ENCODE data around the gene ZNF33A. TPM values are rescaled to one million over a fixed set of nuclear protein-coding genes. Genes with fewer than 3 reads are reported as not detected.

Gene ZNF33A
- total RNA-seq, 1 experiment from 2014 or later: 36.3 TPM

GRCh38 chr10:38003026-38003425 lies 7.4 kb upstream of the ZNF33A start:
- BruUV-seq (replicated peaks): no TSS peak
- Mint-ChIP-seq H3K4me3 (ENCODE audit: unreplicated experiment) (no peak overlapping the region), H3K36me3 (ENCODE audit: insufficient read depth, unreplicated experiment) (no peaks in the 10 kb centered on the region), H3K27ac (ENCODE audit: unreplicated experiment) (no peak overlapping the region), H3K9me3 (ENCODE audit: unreplicated experiment) (peaks cover 4% of the 10 kb centered on the region), H3K4me1 (ENCODE audit: low read depth, unreplicated experiment) (no peaks in the 10 kb centered on the region), H3K27me3 (ENCODE audit: insufficient read depth, unreplicated experiment) (no peaks in the 10 kb centered on the region)
- Histone ChIP-seq H3K4me3 (ENCODE audit: low read depth, low read length) (no peak overlapping the region), H3K36me3 (ENCODE audit: control insufficient read depth, insufficient read depth, low read length) (no peaks in the 10 kb centered on the region), H3K4me1 (no peaks in the 10 kb centered on the region), H3K9me3 (no peaks in the 10 kb centered on the region), H3K27me3 (replicated peaks; ENCODE audit: control insufficient read depth, insufficient read depth, low read length) (no peaks in the 10 kb centered on the region)
- ChIA-PET CTCF (no interaction called here), POLR2A (no interaction called here)
- DNase-seq: no peak
- TF ChIP-seq CTCF (IDR thresholded peaks at IDR 0.05; ENCODE audit: insufficient read depth in 1 of 2, low read depth in 1 of 2, low read length in 1 of 2, severe bottlenecking in 1 of 2, unreplicated experiment in 1 of 2): no peak
- intact Hi-C loops (cut with micrococcal nuclease; ENCODE audit: unreplicated experiment): no loop called here

GRCh38 chr10:38003588-38003987 lies 6.9 kb upstream of the ZNF33A start:
- POLR2A ChIA-PET: interaction anchor here (0.5 kb wide), 1 partner anchor 27 kb away, joined by 4 read pairs; the partner anchor contains the start of gene ZNF25
- peaks cover 9% of the 10 kb centered on the region for H3K9me3 Mint-ChIP-seq (ENCODE audit: unreplicated experiment)
- BruUV-seq (replicated peaks): no TSS peak

GRCh38 chr10:38007551-38007950 lies 2.9 kb upstream of the ZNF33A start:
- H3K36me3 ChIP-seq (ENCODE audit: control insufficient read depth, insufficient read depth, low read length): no peaks in the 10 kb centered on the region
- H3K27me3 ChIP-seq (replicated peaks; ENCODE audit: control insufficient read depth, insufficient read depth, low read length): no peaks in the 10 kb centered on the region
- Mint-ChIP-seq H3K27me3 (ENCODE audit: insufficient read depth, unreplicated experiment) (no peaks in the 10 kb centered on the region), H3K9me3 (ENCODE audit: unreplicated experiment) (peaks cover 9% of the 10 kb centered on the region), H3K4me3 (ENCODE audit: unreplicated experiment) (no peak overlapping the region), H3K36me3 (ENCODE audit: insufficient read depth, unreplicated experiment) (peaks cover 13% of the 10 kb centered on the region), H3K27ac (ENCODE audit: unreplicated experiment) (no peak overlapping the region), H3K4me1 (ENCODE audit: low read depth, unreplicated experiment) (peaks cover 7% of the 10 kb centered on the region)
- no peaks in the 10 kb centered on the region for H3K4me1 ChIP-seq
- no peak for TF ChIP-seq CTCF (IDR thresholded peaks at IDR 0.05; ENCODE audit: insufficient read depth in 1 of 2, low read depth in 1 of 2, low read length in 1 of 2, severe bottlenecking in 1 of 2, unreplicated experiment in 1 of 2)
- no peaks in the 10 kb centered on the region for H3K9me3 ChIP-seq
- ChIA-PET POLR2A (no interaction called here), CTCF (interaction anchor here (1.6 kb wide), 1 partner anchor 31 kb away, joined by 13 read pairs; the partner anchor contains the start of gene ZNF25)
- intact Hi-C loops (cut with micrococcal nuclease; ENCODE audit: unreplicated experiment): no loop called here
- BruUV-seq (replicated peaks): no TSS peak
- no peak for DNase-seq
- no peak overlapping the region for H3K4me3 ChIP-seq (ENCODE audit: low read depth, low read length)

More at GRCh38 chr10:38003588-38003987, 6.9 kb upstream of the ZNF33A start:
- Histone ChIP-seq H3K4me3 (ENCODE audit: low read depth, low read length) (no peak overlapping the region), H3K27me3 (replicated peaks; ENCODE audit: control insufficient read depth, insufficient read depth, low read length) (no peaks in the 10 kb centered on the region), H3K9me3 (no peaks in the 10 kb centered on the region), H3K4me1 (no peaks in the 10 kb centered on the region), H3K36me3 (ENCODE audit: control insufficient read depth, insufficient read depth, low read length) (no peaks in the 10 kb centered on the region)
- no peak for TF ChIP-seq CTCF (IDR thresholded peaks at IDR 0.05; ENCODE audit: insufficient read depth in 1 of 2, low read depth in 1 of 2, low read length in 1 of 2, severe bottlenecking in 1 of 2, unreplicated experiment in 1 of 2)
- no peaks in the 10 kb centered on the region for H3K27me3 Mint-ChIP-seq (ENCODE audit: insufficient read depth, unreplicated experiment)
- intact Hi-C loops (cut with micrococcal nuclease; ENCODE audit: unreplicated experiment): no loop called here
- no peak overlapping the region for H3K4me3 Mint-ChIP-seq (ENCODE audit: unreplicated experiment)
- no peaks in the 10 kb centered on the region for H3K4me1 Mint-ChIP-seq (ENCODE audit: low read depth, unreplicated experiment)
- no peaks in the 10 kb centered on the region for H3K36me3 Mint-ChIP-seq (ENCODE audit: insufficient read depth, unreplicated experiment)
- CTCF ChIA-PET: no interaction called here
- DNase-seq: no peak
- no peak overlapping the region for H3K27ac Mint-ChIP-seq (ENCODE audit: unreplicated experiment)
